ENCODE measurements around the gene AKIRIN1.
"Not testable (repeated sequence)": the region's sequence is repeated elsewhere in the genome, so short reads cannot be mapped to it uniquely, and the experiment has no call there.

The AKIRIN1 gene

GRCh38 chr1:38990738-38991637 is at the start of gene AKIRIN1:
TSS of gene AKIRIN1 (plus strand) at chr1:38991276. CDS start at chr1:38991381, 105 bp downstream.
- peak; percentile 88 for DNase-seq

- no peak for DNase-seq
Measured at GRCh38 chr1:38941527-38942019, 49.5 kb upstream of the AKIRIN1 start, which contains the start of gene RHBDL2. TSS of gene RHBDL2 (minus strand) at chr1:38941830. CDS start at chr1:38919212, 22,618 bp downstream.

- DNase-seq = no peak
Measured at GRCh38 chr1:38942664-38943428, 48.2 kb upstream of the AKIRIN1 start.

- no peak for DNase-seq
Measured at GRCh38 chr1:38944547-38944946, 46.5 kb upstream of the AKIRIN1 start.

- DNase-seq = no peak
Measured at GRCh38 chr1:38950553-38950952, 40.5 kb upstream of the AKIRIN1 start.

GRCh38 chr1:38953433-38953860 is 37.6 kb upstream of the AKIRIN1 start:
- DNase-seq = no peak

GRCh38 chr1:38958967-38959366 is 32.1 kb upstream of the AKIRIN1 start:
- no peak for DNase-seq

- DNase-seq = no peak
Measured at GRCh38 chr1:38962113-38962512, 29.0 kb upstream of the AKIRIN1 start.

GRCh38 chr1:38962560-38962959 is 28.5 kb upstream of the AKIRIN1 start:
- no peak for DNase-seq

- DNase-seq = no peak
Measured at GRCh38 chr1:38964140-38964548, 26.9 kb upstream of the AKIRIN1 start.

GRCh38 chr1:38973145-38973544 is 17.9 kb upstream of the AKIRIN1 start:
- DNase-seq = not testable (repeated sequence)

GRCh38 chr1:38973659-38974437 is 17.2 kb upstream of the AKIRIN1 start:
- DNase-seq = no peak

GRCh38 chr1:38977399-38978244 is 13.5 kb upstream of the AKIRIN1 start:
- not testable (repeated sequence) for DNase-seq

- not testable (repeated sequence) for DNase-seq
Measured at GRCh38 chr1:38978245-38978542, 12.9 kb upstream of the AKIRIN1 start.

GRCh38 chr1:38979380-38979779 is 11.7 kb upstream of the AKIRIN1 start:
- not testable (repeated sequence) for DNase-seq

GRCh38 chr1:38989979-38990378 is 1.1 kb upstream of the AKIRIN1 start:
- no peak for DNase-seq

- DNase-seq = no peak
Measured at GRCh38 chr1:38990386-38990737, 714 bp upstream of the AKIRIN1 start.

- peak; percentile 24 for DNase-seq
Measured at GRCh38 chr1:38991638-38992411, 749 bp downstream of the AKIRIN1 start.

GRCh38 chr1:38992412-38993111 is 1.5 kb downstream of the AKIRIN1 start:
- DNase-seq = no peak

GRCh38 chr1:38994196-38994595 is 3.1 kb downstream of the AKIRIN1 start:
- no peak for DNase-seq
